NCI-H2227 (cell line): Measurements from ENCODE around the gene SPECC1L.

Experiments used
- DNase-seq: peaks from one replicate; lab custom pipeline; 2025; ENCODE audit not compliant: unreplicated experiment; lab: John Stamatoyannopoulos, UW

Gene SPECC1L

GRCh38 chr22:24466716-24467328 lies 196.2 kb downstream of the SPECC1L start:
- peak; percentile 5 for DNase-seq

GRCh38 chr22:24467340-24467739 lies 196.7 kb downstream of the SPECC1L start:
- DNase-seq: no peak
